HG03432 (cell line): ENCODE data around the gene LDAH.

ENCODE experiments used
- ATAC-seq: cut with Tn5 transposase; IDR thresholded peaks from one replicate; pipeline ENCODE4 v1.9.1; 2021; ENCODE audit warnings: mild to moderate bottlenecking, moderate library complexity; ENCODE audit not compliant: unreplicated experiment

LDAH gene

DNA sequence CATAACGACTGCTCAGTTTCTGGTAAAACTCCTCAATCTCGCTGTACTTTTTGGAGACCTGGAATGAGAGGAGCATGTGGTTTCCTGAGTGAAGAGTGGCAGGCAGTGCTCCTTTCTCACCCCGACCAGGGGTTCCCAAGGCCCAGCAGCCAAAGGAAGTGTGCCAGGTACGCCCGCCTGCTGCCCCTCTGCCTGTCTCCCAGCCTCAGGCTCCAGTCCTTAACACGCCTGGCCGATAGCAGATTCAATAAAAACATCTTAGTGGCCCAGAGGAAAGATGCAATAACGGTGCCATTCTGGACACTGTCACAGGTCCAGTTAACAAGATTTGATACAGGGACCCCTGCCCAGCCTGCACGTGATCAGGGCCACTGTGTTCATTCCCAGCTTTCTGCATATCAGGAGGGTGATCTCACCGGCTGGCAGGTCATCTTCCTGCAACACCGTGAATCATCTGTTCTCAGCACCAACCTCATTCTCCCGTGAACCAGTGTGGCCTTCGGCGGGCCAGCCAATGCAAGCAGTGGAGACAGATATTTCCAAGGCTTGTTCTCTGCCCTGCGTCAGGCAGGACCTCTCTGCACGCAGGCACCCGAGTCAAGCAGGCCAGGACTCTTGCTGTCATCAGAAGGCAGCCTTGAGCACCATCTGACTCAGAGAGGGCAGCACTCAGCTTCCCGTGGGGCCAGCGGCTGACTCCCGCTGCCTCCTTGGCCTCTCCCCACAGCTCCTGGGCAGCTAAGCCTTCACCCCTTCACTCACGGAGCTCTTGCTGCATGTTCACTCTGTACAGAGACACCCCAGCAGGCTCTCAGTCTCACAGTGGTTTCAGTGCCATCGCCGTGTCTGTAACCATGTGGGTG, 181.5 kb downstream of the LDAH start:
- no peak for ATAC-seq

- ATAC-seq: no peak
Measured at GRCh38 chr2:20640411-20641122, 182.3 kb downstream of the LDAH start.

- no peak for ATAC-seq
Measured at GRCh38 chr2:20638646-20639430, 184.1 kb downstream of the LDAH start.

GRCh38 chr2:20638014-20638413, 184.9 kb downstream of the LDAH start:
- no peak for ATAC-seq

- ATAC-seq: no peak
Measured at GRCh38 chr2:20637147-20637546, 185.8 kb downstream of the LDAH start.

- peak; percentile 79 for ATAC-seq
Measured at GRCh38 chr2:20635675-20636584, 187.0 kb downstream of the LDAH start.

DNA sequence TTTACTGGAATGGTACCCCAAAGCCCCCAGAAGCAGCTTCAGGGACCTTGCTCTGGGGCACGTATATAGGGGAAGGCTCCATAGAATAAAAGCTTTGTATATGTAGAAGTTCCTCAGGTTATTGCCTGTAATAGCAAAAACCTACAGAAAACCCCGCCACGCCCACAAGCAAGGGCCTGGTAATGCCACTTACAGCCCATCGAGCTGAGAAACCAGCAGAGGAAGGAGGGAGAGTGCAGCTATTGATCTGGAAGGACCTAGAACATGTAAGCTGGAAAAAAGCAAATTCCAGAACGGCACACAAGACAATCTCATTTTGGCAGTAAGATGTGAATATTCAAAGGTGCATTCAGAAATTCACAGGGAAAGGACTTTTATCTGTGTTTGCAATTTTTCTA, 187.8 kb downstream of the LDAH start:
- no peak for ATAC-seq

DNA sequence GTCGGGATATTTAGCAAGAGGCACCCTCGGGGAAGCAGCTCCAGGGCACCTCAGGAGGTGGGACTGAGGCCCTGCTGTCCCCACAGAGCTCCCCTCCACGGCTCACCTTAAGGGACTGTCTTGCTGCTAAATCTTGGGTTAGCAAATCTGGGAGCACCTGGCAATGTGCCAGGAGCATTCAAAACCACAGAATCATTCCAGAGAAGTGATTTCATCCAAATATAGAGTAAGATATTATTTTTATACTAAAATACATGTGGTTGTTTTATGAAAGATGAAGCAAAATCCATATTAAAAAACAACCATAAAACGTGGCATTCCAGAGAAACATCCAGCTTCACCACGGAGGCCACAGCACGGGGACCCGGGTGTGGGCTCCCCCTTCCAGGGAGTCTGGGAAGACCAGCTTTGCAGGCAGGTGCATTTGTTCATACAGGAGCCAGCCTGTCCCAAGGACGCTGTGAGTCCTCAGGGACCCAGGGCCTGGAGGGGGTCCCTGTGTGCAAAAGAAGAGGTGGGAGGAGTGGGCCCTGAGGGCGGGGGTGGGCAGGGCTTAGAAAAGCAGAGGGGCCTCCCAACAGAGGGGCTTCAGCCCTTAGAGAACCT, 188.3 kb downstream of the LDAH start:
- ATAC-seq: no peak
